GM18511 (cell line): ENCODE data around the gene KAT6B.

Source experiments
- ATAC-seq: cut with Tn5 transposase; IDR thresholded peaks from one replicate; pipeline ENCODE4 v1.9.1; 2021; ENCODE audit warnings: mild to moderate bottlenecking, moderate library complexity; ENCODE audit not compliant: unreplicated experiment

Gene KAT6B

GRCh38 chr10:74822521-74823089 is 3.8 kb upstream of the KAT6B start:
- ATAC-seq: no peak

GRCh38 chr10:74823791-74824183 is 2.6 kb upstream of the KAT6B start:
- no peak for ATAC-seq

- no peak for ATAC-seq
These were observed 2.1 kb upstream of the KAT6B start for GRCh38 chr10:74824184-74824899.

- no peak for ATAC-seq
These were observed 1.5 kb upstream of the KAT6B start for GRCh38 chr10:74824900-74825370.

GRCh38 chr10:74825371-74826141 is 844 bp upstream of the KAT6B start:
- ATAC-seq: peak; percentile 0

GRCh38 chr10:74827045-74827441 is 643 bp downstream of the KAT6B start:
- no peak for ATAC-seq

GRCh38 chr10:74827694-74828093 is 1.3 kb downstream of the KAT6B start:
- ATAC-seq: no peak

- ATAC-seq: no peak
These were observed 2.5 kb downstream of the KAT6B start for GRCh38 chr10:74828946-74829345.

GRCh38 chr10:74831518-74832120 is 5.2 kb downstream of the KAT6B start:
- ATAC-seq: no peak

- ATAC-seq: no peak
These were observed 9.6 kb downstream of the KAT6B start for GRCh38 chr10:74835963-74836362.

GRCh38 chr10:74836877-74837276 is 10.5 kb downstream of the KAT6B start:
- ATAC-seq: no peak

GRCh38 chr10:74837743-74838142 is 11.3 kb downstream of the KAT6B start:
- ATAC-seq: no peak

- ATAC-seq: no peak
These were observed 13.3 kb downstream of the KAT6B start for GRCh38 chr10:74839708-74840107.

- no peak for ATAC-seq
These were observed 15.0 kb downstream of the KAT6B start for GRCh38 chr10:74841265-74841973.

GRCh38 chr10:74842301-74842954 is 16.0 kb downstream of the KAT6B start:
- no peak for ATAC-seq

GRCh38 chr10:74846958-74847357 is 20.6 kb downstream of the KAT6B start:
- ATAC-seq: no peak

- no peak for ATAC-seq
These were observed 25.4 kb downstream of the KAT6B start for GRCh38 chr10:74851831-74852230.

GRCh38 chr10:74852381-74852780 is 26.0 kb downstream of the KAT6B start:
- ATAC-seq: no peak

- ATAC-seq: no peak
These were observed 28.2 kb downstream of the KAT6B start for GRCh38 chr10:74854610-74855009.

GRCh38 chr10:74855027-74855426 is 28.6 kb downstream of the KAT6B start:
- ATAC-seq: peak; percentile 68
